ENCODE measurements around the gene LUC7L2.
"Not testable (repeated sequence)": the region's sequence is repeated elsewhere in the genome, so short reads cannot be mapped to it uniquely, and the experiment has no call there.

The LUC7L2 gene

DNA sequence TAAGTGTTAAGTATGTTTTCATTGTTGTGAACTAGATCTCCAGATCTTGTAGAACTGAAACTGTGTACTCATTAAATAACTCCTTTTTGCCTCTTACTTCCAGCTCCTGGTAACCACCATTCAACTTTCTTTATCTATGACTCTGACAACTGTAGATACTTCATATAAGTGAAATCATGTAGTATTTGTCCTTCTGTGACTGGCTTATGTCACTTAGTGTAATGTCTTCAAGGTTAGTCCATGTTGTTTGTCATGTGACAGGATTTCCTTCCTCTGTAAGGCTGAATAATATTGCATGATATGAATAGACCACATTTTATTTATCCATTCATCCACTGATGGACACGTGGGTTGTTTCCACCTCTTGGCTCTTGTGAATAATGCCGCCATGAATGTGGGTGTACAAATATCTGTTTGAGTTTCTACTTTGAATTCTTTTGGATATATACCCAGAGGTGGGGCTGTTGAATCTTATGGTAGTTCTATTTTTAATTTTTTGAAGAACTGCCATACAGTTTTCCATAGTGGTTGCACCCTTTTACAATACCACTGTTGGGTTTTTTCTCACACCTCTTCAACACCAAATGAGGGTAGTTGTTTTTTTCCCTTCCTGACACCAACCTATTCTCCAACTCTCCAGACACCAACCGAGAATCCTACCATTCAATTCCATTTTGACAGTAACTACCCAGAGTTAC is 29.2 kb upstream of the LUC7L2 start:
- H3K4me3 ChIP-seq (ENCODE audit: low read depth, low read length): no peak overlapping the region
- no peak for DNase-seq (ENCODE audit: low read depth)
- TF ChIP-seq MYC (IDR thresholded peaks at IDR 0.05; ENCODE audit: low read depth, low read length) (no peak), POLR2A (IDR thresholded peaks at IDR 0.05; ENCODE audit: extremely low read depth, insufficient read length) (no peak)
- TF ChIP-seq, protein P1, sequence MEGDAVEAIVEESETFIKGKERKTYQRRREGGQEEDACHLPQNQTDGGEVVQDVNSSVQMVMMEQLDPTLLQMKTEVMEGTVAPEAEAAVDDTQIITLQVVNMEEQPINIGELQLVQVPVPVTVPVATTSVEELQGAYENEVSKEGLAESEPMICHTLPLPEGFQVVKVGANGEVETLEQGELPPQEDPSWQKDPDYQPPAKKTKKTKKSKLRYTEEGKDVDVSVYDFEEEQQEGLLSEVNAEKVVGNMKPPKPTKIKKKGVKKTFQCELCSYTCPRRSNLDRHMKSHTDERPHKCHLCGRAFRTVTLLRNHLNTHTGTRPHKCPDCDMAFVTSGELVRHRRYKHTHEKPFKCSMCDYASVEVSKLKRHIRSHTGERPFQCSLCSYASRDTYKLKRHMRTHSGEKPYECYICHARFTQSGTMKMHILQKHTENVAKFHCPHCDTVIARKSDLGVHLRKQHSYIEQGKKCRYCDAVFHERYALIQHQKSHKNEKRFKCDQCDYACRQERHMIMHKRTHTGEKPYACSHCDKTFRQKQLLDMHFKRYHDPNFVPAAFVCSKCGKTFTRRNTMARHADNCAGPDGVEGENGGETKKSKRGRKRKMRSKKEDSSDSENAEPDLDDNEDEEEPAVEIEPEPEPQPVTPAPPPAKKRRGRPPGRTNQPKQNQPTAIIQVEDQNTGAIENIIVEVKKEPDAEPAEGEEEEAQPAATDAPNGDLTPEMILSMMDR (IDR thresholded peaks at IDR 0.05; ENCODE audit: low read depth, low read length): no peak
- TF ChIP-seq, protein P2, sequence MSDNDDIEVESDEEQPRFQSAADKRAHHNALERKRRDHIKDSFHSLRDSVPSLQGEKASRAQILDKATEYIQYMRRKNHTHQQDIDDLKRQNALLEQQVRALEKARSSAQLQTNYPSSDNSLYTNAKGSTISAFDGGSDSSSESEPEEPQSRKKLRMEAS (IDR thresholded peaks at IDR 0.05; ENCODE audit: low read depth, low read length): no peak

DNA sequence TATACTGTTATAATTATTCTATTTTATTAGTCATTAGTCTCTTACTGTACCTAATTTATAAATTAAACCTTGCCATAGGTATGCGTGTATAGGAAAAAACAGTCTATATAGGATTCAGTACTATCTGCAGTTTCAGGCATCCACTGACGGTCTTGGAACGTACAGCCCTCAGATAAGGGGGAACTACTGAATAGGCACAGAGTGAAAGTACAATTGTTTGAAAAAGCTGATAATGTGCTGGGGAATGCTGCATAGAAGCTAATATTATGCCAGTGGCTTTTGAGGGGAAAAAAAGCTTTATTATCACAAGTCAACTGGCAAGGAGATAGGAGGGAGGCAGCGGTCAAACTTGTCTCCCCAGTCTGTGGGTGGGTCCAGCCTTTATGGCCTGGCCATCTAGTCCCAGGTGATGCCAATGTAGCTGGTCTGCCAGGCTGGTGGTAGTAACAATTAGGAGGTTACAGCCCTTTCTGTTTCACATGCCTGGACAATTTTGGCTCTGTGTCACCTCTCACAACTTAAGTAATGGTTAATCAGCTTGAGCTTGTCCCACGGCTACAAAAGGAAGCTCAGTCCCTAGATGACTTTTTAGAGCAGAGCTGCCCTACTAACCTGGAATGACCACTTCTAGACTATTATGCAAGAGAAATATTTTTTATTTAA is 26.9 kb upstream of the LUC7L2 start:
- no peak for DNase-seq (ENCODE audit: low read depth)
- TF ChIP-seq POLR2A (IDR thresholded peaks at IDR 0.05; ENCODE audit: extremely low read depth, insufficient read length) (no peak), MYC (IDR thresholded peaks at IDR 0.05; ENCODE audit: low read depth, low read length) (no peak)
- TF ChIP-seq, protein P2 (IDR thresholded peaks at IDR 0.05; ENCODE audit: low read depth, low read length): no peak
- TF ChIP-seq, protein P1 (IDR thresholded peaks at IDR 0.05; ENCODE audit: low read depth, low read length): no peak
- H3K4me3 ChIP-seq (ENCODE audit: low read depth, low read length): no peak overlapping the region

DNA sequence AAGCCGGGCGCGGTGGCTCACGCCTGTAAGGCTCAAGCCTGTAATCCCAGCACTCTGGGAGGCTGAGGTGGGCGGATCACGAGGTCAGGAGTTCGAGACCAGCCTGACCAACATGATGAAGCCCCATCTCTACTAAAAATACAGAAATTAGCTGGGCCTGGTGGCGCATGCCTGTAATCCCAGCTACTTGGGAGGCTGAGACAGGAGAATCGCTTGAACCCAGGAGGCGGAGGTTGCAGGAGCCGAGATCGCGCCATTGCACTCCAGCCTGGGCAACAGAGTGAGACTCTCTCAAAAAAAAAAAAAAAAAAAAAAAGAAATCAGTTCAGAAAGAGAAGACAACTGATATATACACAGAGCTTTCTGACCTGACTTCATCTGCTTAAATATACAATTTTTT is 26.3 kb upstream of the LUC7L2 start:
- H3K4me3 ChIP-seq (ENCODE audit: low read depth, low read length); DNase-seq (ENCODE audit: low read depth): not testable (repeated sequence)

DNA sequence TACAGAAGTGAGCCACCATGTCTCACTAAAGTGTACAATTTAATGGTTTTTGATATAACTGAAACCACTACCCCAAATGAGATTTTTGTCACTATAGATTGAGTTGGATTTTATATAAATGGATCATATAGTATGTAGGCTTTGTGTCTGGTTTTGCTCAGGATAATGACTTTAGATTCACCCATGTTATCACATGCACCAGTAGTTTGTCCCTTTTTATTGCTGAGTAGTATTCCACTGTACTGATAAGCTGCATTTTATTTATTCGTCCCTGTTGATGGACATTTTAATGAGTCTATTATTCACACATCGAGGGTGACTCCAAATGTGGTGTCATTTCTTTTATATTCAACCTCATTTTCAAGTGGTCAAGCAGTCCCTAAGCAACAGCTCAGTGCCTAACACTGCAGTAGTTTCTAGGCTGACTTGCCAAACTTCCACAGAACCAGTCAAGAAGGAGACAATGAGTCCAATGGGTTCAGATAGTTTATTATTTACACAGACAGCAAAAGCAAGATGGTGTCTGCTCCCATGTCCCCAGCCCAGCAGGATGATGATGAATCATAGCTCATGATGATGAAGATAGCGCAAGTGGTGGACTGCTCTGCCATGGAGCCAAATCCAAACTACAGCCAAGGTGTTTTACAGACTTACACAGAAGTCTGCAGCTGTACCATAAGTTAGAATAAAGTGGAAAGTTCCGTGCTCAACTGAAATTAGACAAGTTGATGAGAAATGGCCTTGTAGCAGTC is 25.1 kb upstream of the LUC7L2 start:
- H3K4me3 ChIP-seq (ENCODE audit: low read depth, low read length): no peak overlapping the region
- TF ChIP-seq, protein P1 (IDR thresholded peaks at IDR 0.05; ENCODE audit: low read depth, low read length): no peak
- TF ChIP-seq MYC (IDR thresholded peaks at IDR 0.05; ENCODE audit: low read depth, low read length): no peak
- no peak for DNase-seq (ENCODE audit: low read depth)

DNA sequence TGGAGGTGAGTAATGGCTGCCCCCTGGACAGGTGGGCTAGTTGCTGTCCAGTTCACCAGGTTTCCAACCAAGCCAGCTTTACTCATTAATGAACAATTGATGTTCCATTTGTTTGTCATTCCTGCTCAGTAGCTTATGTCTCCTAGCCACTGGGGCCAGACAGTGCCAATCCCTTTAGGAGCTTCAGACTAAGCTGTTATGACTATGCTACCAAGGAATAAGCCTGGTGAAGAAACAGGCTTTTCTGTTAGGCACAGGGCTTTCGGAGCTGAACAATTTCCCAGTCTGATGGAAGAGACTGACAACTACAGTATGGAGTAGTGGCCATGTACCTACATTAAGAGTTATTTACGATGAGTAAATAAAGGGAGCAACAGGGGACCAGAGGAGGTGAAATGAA is 20.7 kb upstream of the LUC7L2 start:
- TF ChIP-seq, protein P1 (IDR thresholded peaks at IDR 0.05; ENCODE audit: low read depth, low read length): no peak
- no peak for TF ChIP-seq MYC (IDR thresholded peaks at IDR 0.05; ENCODE audit: low read depth, low read length)
- no peak for TF ChIP-seq POLR2A (IDR thresholded peaks at IDR 0.05; ENCODE audit: extremely low read depth, insufficient read length)
- TF ChIP-seq, protein P2 (IDR thresholded peaks at IDR 0.05; ENCODE audit: low read depth, low read length): no peak
- no peak overlapping the region for H3K4me3 ChIP-seq (ENCODE audit: low read depth, low read length)
- DNase-seq (ENCODE audit: low read depth): no peak

DNA sequence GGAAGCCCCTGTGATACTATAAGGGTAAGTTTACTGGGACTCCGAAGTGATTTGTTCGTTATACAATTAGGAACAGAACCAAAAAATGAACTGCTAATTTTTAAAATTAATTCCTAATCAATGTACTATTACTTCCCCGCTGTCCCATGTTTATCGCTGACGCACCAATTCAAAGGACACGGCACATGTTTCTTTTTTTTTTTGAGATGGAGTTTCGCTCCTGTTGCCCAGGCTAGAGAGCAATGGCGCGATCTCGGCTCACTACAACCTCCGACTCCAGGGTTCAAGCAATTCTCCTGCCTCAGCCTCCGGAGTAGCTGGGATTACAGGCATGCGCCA is 20.0 kb upstream of the LUC7L2 start:
- TF ChIP-seq MYC (IDR thresholded peaks at IDR 0.05; ENCODE audit: low read depth, low read length): no peak
- TF ChIP-seq, protein P1 (IDR thresholded peaks at IDR 0.05; ENCODE audit: low read depth, low read length): no peak
- peak; percentile 2 for TF ChIP-seq POLR2A (IDR thresholded peaks at IDR 0.05; ENCODE audit: extremely low read depth, insufficient read length)
- TF ChIP-seq, protein P2 (IDR thresholded peaks at IDR 0.05; ENCODE audit: low read depth, low read length): no peak
- DNase-seq (ENCODE audit: low read depth): no peak
- peak overlapping the region; percentile 97 for H3K4me3 ChIP-seq (ENCODE audit: low read depth, low read length)
